ENCODE data around the gene FRAS1. TPM values are rescaled to one million over a fixed set of nuclear protein-coding genes. Genes with fewer than 3 reads are reported as not detected.

Gene FRAS1
- total RNA-seq, 4 donors from 2014 or later: 3.4 to 11.7 (median 4.2) TPM

DNA sequence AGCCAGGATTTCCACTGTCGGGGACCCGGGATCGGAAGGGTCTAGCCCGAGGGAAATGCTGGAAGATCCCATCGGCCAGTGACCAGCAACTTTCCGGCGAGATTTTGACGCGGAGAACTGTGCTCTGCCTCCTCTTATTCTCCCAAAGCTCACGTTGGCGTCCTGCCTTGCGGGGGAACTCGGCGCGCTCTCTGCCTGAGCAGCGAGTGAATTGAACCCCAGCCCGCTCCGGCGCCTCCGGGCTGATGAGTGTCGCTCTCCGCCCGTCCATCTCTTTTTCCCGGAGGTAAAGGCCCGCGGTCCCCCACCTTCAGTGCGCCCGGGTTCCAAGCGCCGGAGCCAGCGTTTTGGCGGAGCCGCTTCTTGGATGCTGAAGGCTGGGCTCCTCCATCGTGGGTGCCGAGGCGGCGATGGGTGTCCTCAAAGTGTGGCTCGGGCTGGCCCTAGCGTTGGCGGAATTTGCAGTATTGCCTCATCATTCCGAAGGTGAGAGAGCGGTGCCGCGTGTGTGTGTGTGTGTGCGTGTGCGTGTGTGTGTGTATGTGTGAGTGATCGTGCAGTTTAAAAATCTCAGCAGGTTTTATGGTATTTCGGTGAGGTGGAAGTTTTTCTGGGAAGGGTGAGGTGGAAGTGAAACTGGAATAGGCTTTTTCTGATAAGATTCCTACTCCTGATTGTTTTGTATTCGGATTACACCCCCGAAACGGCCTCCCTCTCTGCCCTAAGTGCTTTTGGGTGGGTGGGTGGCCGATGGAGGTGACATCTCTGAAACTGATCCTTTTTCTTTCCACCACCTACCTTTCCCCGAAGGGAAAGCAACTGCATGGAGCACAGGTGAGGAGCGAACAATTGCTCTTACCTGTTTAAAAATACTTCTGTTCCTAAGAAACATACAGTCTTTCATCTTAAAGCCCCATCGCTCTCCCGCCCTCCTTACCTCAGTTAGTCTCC lies 752 bp downstream of the FRAS1 start:
- peaks cover 0 to 37% (median 7%) of the 10 kb centered on the region in 3 donors for H3K4me1 ChIP-seq
- no peaks in the 10 kb centered on the region for H3K27me3 ChIP-seq
- H3K4me3 ChIP-seq: peak overlapping the region; percentile 44 to 58
- H3K36me3 ChIP-seq: no peaks in the 10 kb centered on the region
- WGBS, 2 donors (ENCODE audit: low coverage in 1 of 2): 0% methylated on average over 18 to 19 of the region's 56 CpGs
- TF ChIP-seq EP300 (IDR thresholded peaks at IDR 0.05): no peak
- TF ChIP-seq POLR2AphosphoS5 (IDR thresholded peaks at IDR 0.05): no peak
- no peak for TF ChIP-seq POLR2A (IDR thresholded peaks at IDR 0.05)
- no peaks in the 10 kb centered on the region for H3K9me3 ChIP-seq
- peak overlapping the region in 3 of 4 donors; percentile 79 to 88 (median 80) for H3K27ac ChIP-seq
- peak; percentile 34 for ATAC-seq

DNA sequence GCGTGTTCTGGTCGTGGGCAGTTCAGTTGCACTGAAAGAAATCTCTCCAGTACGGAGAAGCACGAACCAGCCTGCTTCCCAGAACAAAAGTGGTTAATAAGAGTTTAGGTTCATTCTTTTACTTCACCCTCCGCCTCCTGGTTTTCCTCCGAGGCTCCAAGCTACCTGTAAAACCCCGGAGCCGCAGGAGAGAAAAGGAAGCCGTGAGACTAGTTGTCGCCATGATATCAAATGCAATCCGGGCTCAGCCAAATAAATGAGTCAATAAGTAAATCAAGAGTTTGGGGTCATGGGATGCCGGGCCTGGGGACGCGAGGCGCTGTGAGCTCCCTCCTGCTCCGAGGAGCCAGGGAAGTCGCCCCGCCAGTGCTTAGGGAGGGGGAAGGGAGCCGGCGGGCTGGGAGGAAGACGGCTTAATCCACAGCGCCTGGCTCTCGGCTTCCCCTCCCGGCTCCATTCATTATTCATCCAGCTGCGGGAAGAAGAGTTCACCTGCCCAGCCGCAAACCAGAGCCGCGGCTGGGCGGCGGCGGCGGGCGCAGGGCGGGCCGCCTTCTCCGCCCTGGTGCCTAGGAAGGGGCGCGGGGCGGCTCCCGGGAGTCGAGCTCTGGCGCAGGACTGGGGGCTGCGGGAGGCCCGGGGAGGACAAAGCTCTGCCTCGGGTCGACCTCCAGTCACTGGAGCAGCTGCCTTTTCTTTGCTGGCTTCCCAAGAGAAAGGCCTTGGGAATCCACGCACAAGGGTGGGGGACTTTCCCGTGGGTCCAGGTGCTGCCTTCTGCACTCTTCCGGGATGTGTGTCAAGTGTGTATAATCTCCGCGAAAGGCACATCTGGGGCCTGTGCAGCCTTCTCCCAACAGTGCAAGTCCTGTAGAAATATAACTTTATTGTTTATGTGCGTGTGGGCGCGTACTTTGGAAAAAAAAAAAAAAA lies 1.7 kb downstream of the FRAS1 start:
- Histone ChIP-seq H3K4me3 (peak overlapping the region; percentile 44 to 58), H3K9me3 (no peaks in the 10 kb centered on the region), H3K4me1 (peaks cover 0 to 37% (median 7%) of the 10 kb centered on the region in 3 donors), H3K36me3 (no peaks in the 10 kb centered on the region), H3K27me3 (no peaks in the 10 kb centered on the region), H3K27ac (peak overlapping the region in 3 of 4 donors; percentile 62 to 80 (median 79))
- TF ChIP-seq CTCF (IDR thresholded peaks at IDR 0.05) (no peak), EP300 (IDR thresholded peaks at IDR 0.05) (no peak), POLR2A (IDR thresholded peaks at IDR 0.05) (no peak), POLR2AphosphoS5 (IDR thresholded peaks at IDR 0.05) (no peak)
- peak; percentile 27 for ATAC-seq
- 0 to 1% methylated on average over 12 to 31 of the region's 54 CpGs for WGBS, 2 donors (ENCODE audit: low coverage in 1 of 2)

DNA sequence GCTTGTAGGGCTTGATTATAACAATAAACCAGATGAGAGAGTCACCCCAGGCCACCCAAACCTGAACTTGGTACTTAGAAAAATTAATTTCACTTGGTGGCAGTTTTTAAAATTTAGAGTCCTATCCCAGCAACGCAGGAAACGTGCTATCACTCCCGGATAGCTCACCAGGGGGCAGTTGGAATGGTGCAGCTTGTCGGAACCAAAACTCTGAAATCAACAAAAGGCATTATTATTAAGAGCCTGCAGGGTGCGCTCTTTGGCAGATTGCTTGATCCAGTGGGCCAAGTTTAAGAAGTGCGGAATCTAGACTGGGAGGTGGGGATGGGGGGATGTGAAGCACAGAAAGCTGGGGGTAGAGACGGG lies 2.4 kb downstream of the FRAS1 start:
- Histone ChIP-seq H3K27me3 (no peaks in the 10 kb centered on the region), H3K9me3 (no peaks in the 10 kb centered on the region), H3K27ac (peak overlapping the region in 2 of 4 donors; percentile 79 to 80), H3K36me3 (no peaks in the 10 kb centered on the region), H3K4me1 (peaks cover 0 to 37% (median 7%) of the 10 kb centered on the region in 3 donors), H3K4me3 (peak overlapping the region; percentile 44 to 58)
- WGBS, 2 donors (ENCODE audit: low coverage in 1 of 2): 3 to 15% methylated on average over 7 of the region's 7 CpGs
- TF ChIP-seq CTCF (IDR thresholded peaks at IDR 0.05) (peak; percentile 31 to 65 (median 44)), POLR2AphosphoS5 (IDR thresholded peaks at IDR 0.05) (no peak)
- peak; percentile 43 for ATAC-seq

- Histone ChIP-seq H3K4me3 (no peak overlapping the region), H3K27me3 (no peaks in the 10 kb centered on the region), H3K9me3 (no peaks in the 10 kb centered on the region), H3K36me3 (no peaks in the 10 kb centered on the region), H3K4me1 (peaks cover 0 to 37% (median 7%) of the 10 kb centered on the region in 3 donors), H3K27ac (no peak overlapping the region)
- no peak for TF ChIP-seq EP300 (IDR thresholded peaks at IDR 0.05)
- TF ChIP-seq POLR2A (IDR thresholded peaks at IDR 0.05): no peak
- no peak for TF ChIP-seq POLR2AphosphoS5 (IDR thresholded peaks at IDR 0.05)
- TF ChIP-seq CTCF (IDR thresholded peaks at IDR 0.05): no peak
- ATAC-seq: no peak
- WGBS, 2 donors (ENCODE audit: low coverage in 1 of 2): 64 to 69% methylated on average over 1 of the region's 1 CpG
These were observed 2.8 kb downstream of the FRAS1 start for GRCh38 chr4:78059938-78060337.

DNA sequence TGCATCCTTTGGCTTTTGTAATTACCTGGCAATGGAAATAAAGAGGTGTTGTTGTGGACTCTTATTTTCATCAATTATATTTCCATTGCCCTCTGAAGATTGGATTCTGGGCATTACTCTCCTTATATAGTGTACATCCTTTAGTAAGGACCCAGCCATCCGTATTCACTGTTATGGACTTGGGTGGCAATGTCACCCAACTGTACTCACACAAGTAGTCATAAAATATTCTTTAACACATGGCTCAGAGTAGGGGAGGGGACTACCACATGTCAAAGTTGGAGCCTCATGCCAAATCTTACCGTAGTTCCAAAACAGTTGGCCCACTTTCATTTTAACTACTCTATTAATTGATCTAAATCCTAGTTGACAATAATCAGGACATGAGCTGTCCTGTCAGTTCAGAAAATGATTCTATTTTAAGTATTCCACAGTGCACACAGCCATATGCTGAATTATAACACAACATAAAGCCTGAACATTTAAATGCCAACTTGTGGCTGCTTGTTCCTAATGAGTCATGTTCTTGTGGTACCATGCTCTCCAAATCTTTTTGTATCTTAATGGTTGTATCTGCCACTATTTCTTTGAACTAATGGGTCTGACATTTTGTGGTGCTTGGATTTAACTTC lies 4.9 kb downstream of the FRAS1 start:
- H3K27ac ChIP-seq: no peak overlapping the region
- H3K36me3 ChIP-seq: no peaks in the 10 kb centered on the region
- no peak for ATAC-seq
- H3K4me3 ChIP-seq: no peak overlapping the region
- WGBS, 2 donors (ENCODE audit: low coverage in 1 of 2): 54 to 80% methylated on average over 2 of the region's 2 CpGs
- no peak for TF ChIP-seq CTCF (IDR thresholded peaks at IDR 0.05)
- TF ChIP-seq POLR2A (IDR thresholded peaks at IDR 0.05): no peak
- TF ChIP-seq POLR2AphosphoS5 (IDR thresholded peaks at IDR 0.05): no peak
- no peak for TF ChIP-seq EP300 (IDR thresholded peaks at IDR 0.05)
- no peaks in the 10 kb centered on the region for H3K27me3 ChIP-seq
- peaks cover 0 to 22% (median 4%) of the 10 kb centered on the region in 3 donors for H3K4me1 ChIP-seq
- H3K9me3 ChIP-seq: no peaks in the 10 kb centered on the region
